Vagina (tissue), 2 donors: ENCODE results near the gene SPATA12. TPM values are rescaled to one million over a fixed set of nuclear protein-coding genes. Genes with fewer than 3 reads are reported as not detected.
A peak's percentile ranks its signal among the peaks of the same experiment; 100 is the strongest.

Experiments used
- DNase-seq, 2 donors: peaks; one replicate each; pipeline ENCODE4 v3.0.0-alpha.2; 2017; ENCODE audit errors: extremely low spot score in 2 of 2
- H3K27ac ChIP-seq: fragments of 200-600 bp; sonication (generic); one replicate; pipeline ENCODE4 v1.5.1; 2019
- H3K27me3 ChIP-seq: fragments of 200-600 bp; sonication (generic); one replicate; pipeline ENCODE4 v1.5.1; 2019
- H3K36me3 ChIP-seq, 2 donors: fragments of 200-600 bp; sonication (generic); one replicate each; pipeline ENCODE4 v1.5.1; 2017 to 2019
- H3K4me1 ChIP-seq: fragments of 200-600 bp; sonication (generic); one replicate; pipeline ENCODE4 v1.5.1; 2019
- H3K4me3 ChIP-seq, 2 donors: fragments of 200-600 bp; sonication (generic); 1 replicate in 1 of 2; 2 replicates in 1 of 2; pipeline ENCODE4 v1.5.1; 2016 to 2019
- H3K9me3 ChIP-seq: fragments of 200-600 bp; sonication (generic); one replicate; pipeline ENCODE4 v1.5.1; 2019
- CTCF ChIP-seq, 3 experiments: fragments of 450-650 bp in 2 of 3; fragments of 200-600 bp in 1 of 3; sonication (generic) in 1 of 3; IDR thresholded peaks; one replicate each; pipeline ENCODE4 v1.5.1; 2017 to 2019; ENCODE audit warnings: antibody characterized with exemption in 3 of 3, mild to moderate bottlenecking in 2 of 3, moderate library complexity in 2 of 3
- POLR2A ChIP-seq, 2 donors: fragments of 450-650 bp; IDR thresholded peaks; one replicate each; pipeline ENCODE4 v1.6.1; 2017; ENCODE audit warnings: antibody characterized with exemption in 2 of 2, mild to moderate bottlenecking in 2 of 2, moderate library complexity in 2 of 2
- POLR2AphosphoS5 ChIP-seq, 2 donors: sonication (generic); formaldehyde crosslinking; IDR thresholded peaks; one replicate each; pipeline ENCODE4 v1.9.0; 2017; ENCODE audit warnings: antibody characterized with exemption in 2 of 2, mild to moderate bottlenecking in 2 of 2, low read depth in 1 of 2; ENCODE audit not compliant: insufficient read depth in 1 of 2
- intact Hi-C: fragments of 100-400 bp; cut with DNase I; formaldehyde crosslinking; loops from one replicate; pipeline ENCODE4 v1.15.1; 2023
- total RNA-seq: library from RNA; depleted of rRNA; stranded (reverse); fragments of >200 nt; gene quantifications from one replicate; pipeline ENCODE4 v1.2.3, GENCODE V29; 2016

The SPATA12 gene
- total RNA-seq, 1 donor from 2014 or later, result not detected

- H3K27ac ChIP-seq, result no peak overlapping the region
- no peaks in the 10 kb centered on the region for H3K36me3 ChIP-seq
- no peaks in the 10 kb centered on the region for H3K27me3 ChIP-seq
- no peaks in the 10 kb centered on the region for H3K9me3 ChIP-seq
- intact Hi-C loops, result no loop called here
- no peaks in the 10 kb centered on the region for H3K4me1 ChIP-seq
- TF ChIP-seq POLR2A (IDR thresholded peaks at IDR 0.05) (no peak), CTCF (IDR thresholded peaks at IDR 0.05) (no peak), POLR2AphosphoS5 (IDR thresholded peaks at IDR 0.05; ENCODE audit: insufficient read depth in 1 of 2, low read depth in 1 of 2) (no peak)
- no peak for DNase-seq
- no peak overlapping the region for H3K4me3 ChIP-seq
These were observed 21.8 kb upstream of the SPATA12 start for GRCh38 chr3:57038466-57039164.

- H3K9me3 ChIP-seq, result no peaks in the 10 kb centered on the region
- TF ChIP-seq POLR2AphosphoS5 (IDR thresholded peaks at IDR 0.05; ENCODE audit: insufficient read depth in 1 of 2, low read depth in 1 of 2) (no peak), CTCF (IDR thresholded peaks at IDR 0.05) (no peak), POLR2A (IDR thresholded peaks at IDR 0.05) (no peak)
- no peaks in the 10 kb centered on the region for H3K36me3 ChIP-seq
- no peak overlapping the region for H3K27ac ChIP-seq
- intact Hi-C loops, result no loop called here
- H3K4me3 ChIP-seq, result no peak overlapping the region
- peaks cover 6% of the 10 kb centered on the region for H3K4me1 ChIP-seq
- no peaks in the 10 kb centered on the region for H3K27me3 ChIP-seq
- no peak for DNase-seq
These were observed 18.8 kb upstream of the SPATA12 start for GRCh38 chr3:57041674-57042073.

- no peaks in the 10 kb centered on the region for H3K27me3 ChIP-seq
- no peak overlapping the region for H3K27ac ChIP-seq
- intact Hi-C loops, result no loop called here
- H3K36me3 ChIP-seq, result no peaks in the 10 kb centered on the region
- TF ChIP-seq POLR2A (IDR thresholded peaks at IDR 0.05) (no peak), CTCF (IDR thresholded peaks at IDR 0.05) (no peak), POLR2AphosphoS5 (IDR thresholded peaks at IDR 0.05; ENCODE audit: insufficient read depth in 1 of 2, low read depth in 1 of 2) (no peak)
- no peak for DNase-seq
- peaks cover 25% of the 10 kb centered on the region for H3K4me1 ChIP-seq
- H3K9me3 ChIP-seq, result no peaks in the 10 kb centered on the region
- no peak overlapping the region for H3K4me3 ChIP-seq
These were observed 16.9 kb upstream of the SPATA12 start for GRCh38 chr3:57043518-57043917.

- Histone ChIP-seq H3K4me1 (peaks cover 42% of the 10 kb centered on the region), H3K27me3 (no peaks in the 10 kb centered on the region), H3K36me3 (no peaks in the 10 kb centered on the region), H3K9me3 (no peaks in the 10 kb centered on the region), H3K4me3 (no peak overlapping the region), H3K27ac (no peak overlapping the region)
- TF ChIP-seq POLR2A (IDR thresholded peaks at IDR 0.05), result no peak
- intact Hi-C loops, result no loop called here
- no peak for DNase-seq
These were observed 14.2 kb upstream of the SPATA12 start for GRCh38 chr3:57046101-57046765.

GRCh38 chr3:57048052-57048671 lies 12.3 kb upstream of the SPATA12 start:
- H3K4me3 ChIP-seq, result no peak overlapping the region
- no peaks in the 10 kb centered on the region for H3K27me3 ChIP-seq
- no peaks in the 10 kb centered on the region for H3K36me3 ChIP-seq
- H3K27ac ChIP-seq, result peak overlapping the region; percentile 30
- intact Hi-C loops, result no loop called here
- no peak for TF ChIP-seq CTCF (IDR thresholded peaks at IDR 0.05)
- peak in 1 of 2 donors; percentile 23 for TF ChIP-seq POLR2AphosphoS5 (IDR thresholded peaks at IDR 0.05; ENCODE audit: insufficient read depth in 1 of 2, low read depth in 1 of 2)
- no peaks in the 10 kb centered on the region for H3K9me3 ChIP-seq
- H3K4me1 ChIP-seq, result peaks cover 42% of the 10 kb centered on the region
- peak in 1 of 2 donors; percentile 92 for DNase-seq
